ENCODE measurements around the gene FRMD5. TPM values are rescaled to one million over a fixed set of nuclear protein-coding genes. Genes with fewer than 3 reads are reported as not detected.

FRMD5 gene
- total RNA-seq, 1 donor from 2014 or later: 62.4 TPM

GRCh38 chr15:44045661-44046060 is 149.4 kb downstream of the FRMD5 start:
- TF ChIP-seq CTCF (IDR thresholded peaks at IDR 0.05; ENCODE audit: borderline replicate concordance): no peak
- Histone ChIP-seq H3K9me3 (replicated peaks) (no peaks in the 10 kb centered on the region), H3K36me3 (no peaks in the 10 kb centered on the region), H3K4me1 (peaks cover 6% of the 10 kb centered on the region), H3K4me3 (no peak overlapping the region), H3K27ac (replicated peaks) (no peak overlapping the region), H3K27me3 (ENCODE audit: low read depth) (no peaks in the 10 kb centered on the region)
- intact Hi-C loops (cut with micrococcal nuclease): no loop called here
- DNase-seq: no peak

GRCh38 chr15:44045217-44045616 is 149.9 kb downstream of the FRMD5 start:
- H3K4me3 ChIP-seq: no peak overlapping the region
- H3K9me3 ChIP-seq (replicated peaks): no peaks in the 10 kb centered on the region
- no peaks in the 10 kb centered on the region for H3K36me3 ChIP-seq
- H3K27me3 ChIP-seq (ENCODE audit: low read depth): no peaks in the 10 kb centered on the region
- intact Hi-C loops (cut with micrococcal nuclease): no loop called here
- no peak for DNase-seq
- no peak overlapping the region for H3K27ac ChIP-seq (replicated peaks)
- no peak for TF ChIP-seq CTCF (IDR thresholded peaks at IDR 0.05; ENCODE audit: borderline replicate concordance)
- peaks cover 6% of the 10 kb centered on the region for H3K4me1 ChIP-seq

- TF ChIP-seq CTCF (IDR thresholded peaks at IDR 0.05; ENCODE audit: borderline replicate concordance): no peak
- intact Hi-C loops (cut with micrococcal nuclease): loop anchor here (10.0 kb wide), 1 partner anchor 124 kb away; no protein-coding TSS in a partner anchor
- Histone ChIP-seq H3K36me3 (no peaks in the 10 kb centered on the region), H3K27me3 (ENCODE audit: low read depth) (peaks cover 14% of the 10 kb centered on the region), H3K4me1 (peaks cover 19% of the 10 kb centered on the region), H3K9me3 (replicated peaks) (no peaks in the 10 kb centered on the region), H3K27ac (replicated peaks) (no peak overlapping the region), H3K4me3 (no peak overlapping the region)
- no peak for DNase-seq
These were observed 156.3 kb downstream of the FRMD5 start for GRCh38 chr15:44038755-44039191.

DNA sequence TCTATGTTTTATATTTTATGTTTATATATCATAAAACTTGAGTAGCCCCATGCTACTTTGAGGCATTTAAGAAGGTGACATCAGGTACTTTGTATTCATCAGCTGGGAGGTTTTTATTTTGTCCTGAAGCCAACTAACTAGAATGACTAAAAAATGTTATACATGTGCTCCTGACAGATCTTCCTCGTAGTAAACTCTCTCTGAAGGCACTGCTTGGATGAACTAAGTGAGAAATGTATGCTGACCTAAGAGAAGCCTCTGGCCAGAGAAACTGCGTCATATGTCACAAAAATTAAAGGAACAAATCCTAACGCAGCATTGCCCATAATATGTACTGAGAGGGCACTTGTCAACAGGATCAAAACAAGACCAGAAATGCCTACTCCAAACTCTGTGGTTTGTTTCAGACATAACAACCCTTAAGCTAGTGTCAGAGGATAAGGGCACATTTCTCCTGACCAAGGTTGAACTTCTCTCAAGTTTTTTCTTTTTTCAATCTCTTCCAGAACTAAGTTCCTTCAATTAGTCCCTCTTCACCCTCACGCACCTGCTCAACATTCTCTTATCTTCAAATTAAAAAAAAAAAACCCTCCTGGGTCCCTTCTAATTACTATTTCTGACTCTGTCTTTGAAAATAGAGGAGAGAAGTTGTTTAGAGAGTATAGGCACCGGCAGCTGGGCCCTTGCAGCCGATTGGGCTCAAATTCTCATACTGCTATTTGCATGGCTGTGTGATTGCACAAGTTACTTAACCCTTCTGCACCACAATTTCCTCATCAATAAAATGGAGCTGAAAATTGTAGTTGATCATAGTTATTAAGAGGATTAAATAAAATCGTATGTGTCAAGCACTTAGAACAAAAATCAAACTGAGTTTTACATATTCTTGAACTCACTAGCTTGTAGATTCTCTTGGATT is 159.0 kb downstream of the FRMD5 start:
- no peaks in the 10 kb centered on the region for H3K9me3 ChIP-seq (replicated peaks)
- H3K4me1 ChIP-seq: peaks cover 19% of the 10 kb centered on the region
- H3K4me3 ChIP-seq: no peak overlapping the region
- H3K36me3 ChIP-seq: no peaks in the 10 kb centered on the region
- intact Hi-C loops (cut with micrococcal nuclease): loop anchor here (10.0 kb wide), 1 partner anchor 121 kb away; no protein-coding TSS in a partner anchor
- H3K27ac ChIP-seq (replicated peaks): no peak overlapping the region
- TF ChIP-seq CTCF (IDR thresholded peaks at IDR 0.05; ENCODE audit: borderline replicate concordance): no peak
- H3K27me3 ChIP-seq (ENCODE audit: low read depth): peaks cover 14% of the 10 kb centered on the region
- DNase-seq: no peak

DNA sequence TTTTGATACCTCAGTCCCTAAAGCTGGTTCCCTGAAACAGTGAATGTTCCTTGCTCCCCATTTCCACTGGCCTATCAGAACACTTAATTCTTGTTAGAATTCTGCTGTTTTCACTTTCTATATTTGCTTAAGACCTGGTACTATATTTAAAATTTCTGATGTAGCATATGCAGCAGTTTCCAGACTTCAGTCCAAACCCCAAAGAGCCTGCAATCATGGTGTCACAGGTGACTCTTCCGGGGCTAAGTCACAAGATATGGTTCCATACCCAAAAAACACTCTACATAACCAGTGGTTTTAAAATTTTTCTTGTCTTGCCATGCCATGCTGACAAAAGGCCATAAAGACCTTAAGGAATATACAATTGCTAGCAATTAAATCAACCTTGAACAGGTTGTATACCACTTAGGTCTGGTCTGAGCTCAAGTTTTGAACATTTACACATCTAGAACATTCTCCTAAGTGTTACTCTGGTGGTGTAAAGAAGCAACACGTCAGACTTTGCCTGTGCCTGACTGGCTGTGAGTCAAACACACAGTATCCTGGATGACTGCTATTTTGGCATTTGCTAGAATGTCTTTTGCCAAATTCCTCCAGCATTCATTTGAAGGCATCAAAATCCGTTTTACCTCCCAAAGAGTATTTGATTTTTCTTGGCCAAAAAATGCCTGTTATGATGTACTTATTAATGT is 160.0 kb downstream of the FRMD5 start:
- H3K27me3 ChIP-seq (ENCODE audit: low read depth): peaks cover 14% of the 10 kb centered on the region
- no peak overlapping the region for H3K4me3 ChIP-seq
- no peak overlapping the region for H3K27ac ChIP-seq (replicated peaks)
- H3K4me1 ChIP-seq: peaks cover 21% of the 10 kb centered on the region
- H3K9me3 ChIP-seq (replicated peaks): no peaks in the 10 kb centered on the region
- intact Hi-C loops (cut with micrococcal nuclease): loop anchor here (10.0 kb wide), 1 partner anchor 120 kb away; no protein-coding TSS in a partner anchor
- H3K36me3 ChIP-seq: no peaks in the 10 kb centered on the region
- DNase-seq: no peak
- no peak for TF ChIP-seq CTCF (IDR thresholded peaks at IDR 0.05; ENCODE audit: borderline replicate concordance)

Measured in left ventricle myocardium inferior (tissue), 1 donor.